Keratinocyte (primary cell): ENCODE measurements around the gene PIGZ. TPM values are rescaled to one million over a fixed set of nuclear protein-coding genes. Genes with fewer than 3 reads are reported as not detected.

Source experiments
- DNase-seq: peaks from one replicate; pipeline ENCODE4 v3.0.0-alpha.2; 2011; ENCODE audit warnings: low read depth, missing footprints, low spot score
- FAIRE-seq: peaks from 2 replicates; lab custom pipeline; 2011; peaks lifted over from hg19 to GRCh38; lab: Jason Lieb, UNC
- H2AFZ ChIP-seq: 2 replicates; pipeline ENCODE4 v1.6.0; 2012; ENCODE audit warnings: low read length, control low read depth, inconsistent platforms; ENCODE audit not compliant: control insufficient read depth
- H3K27ac ChIP-seq: 2 replicates; pipeline ENCODE4 v1.5.1; 2011; ENCODE audit warnings: low read length; ENCODE audit not compliant: control insufficient read depth, insufficient read depth
- H3K27me3 ChIP-seq: 3 replicates; pipeline ENCODE4 v1.6.0; 2011; ENCODE audit warnings: low read length; ENCODE audit not compliant: control insufficient read depth, insufficient read depth; ENCODE audit errors: extremely low read depth
- H3K36me3 ChIP-seq, 2 experiments: 2 replicates in 1 of 2; 3 replicates in 1 of 2; pipeline ENCODE4 v1.5.1; 2011; ENCODE audit warnings: low read length in 2 of 2, mild to moderate bottlenecking in 1 of 2; ENCODE audit not compliant: control insufficient read depth in 2 of 2, insufficient read depth in 2 of 2; ENCODE audit errors: extremely low read depth in 1 of 2
- H3K4me1 ChIP-seq: 3 replicates; pipeline ENCODE4 v1.5.1; 2011; ENCODE audit warnings: low read length; ENCODE audit not compliant: control insufficient read depth, insufficient read depth; ENCODE audit errors: extremely low read depth
- H3K4me2 ChIP-seq: 3 replicates; pipeline ENCODE4 v1.6.0; 2011; ENCODE audit warnings: low read depth, low read length; ENCODE audit not compliant: control insufficient read depth, insufficient read depth; ENCODE audit errors: extremely low read depth
- H3K4me3 ChIP-seq, 3 experiments: fragments of 200-600 bp in 1 of 3; sonication (generic) in 1 of 3; 2 replicates in 2 of 3; 3 replicates in 1 of 3; pipeline ENCODE4 v1.5.1; 2011 to 2016; ENCODE audit warnings: low read length in 3 of 3, mild to moderate bottlenecking in 3 of 3, control low read depth in 2 of 3, inconsistent platforms in 1 of 3, low read depth in 1 of 3, mixed read lengths in 1 of 3, mixed run types in 1 of 3, moderate library complexity in 1 of 3; ENCODE audit not compliant: control insufficient read depth in 2 of 3, insufficient read depth in 2 of 3; ENCODE audit errors: extremely low read depth in 1 of 3
- H3K79me2 ChIP-seq: 2 replicates; pipeline ENCODE4 v1.6.0; 2012; ENCODE audit warnings: low read length; ENCODE audit not compliant: control insufficient read depth, insufficient read depth
- H3K9ac ChIP-seq: 3 replicates; pipeline ENCODE4 v1.6.0; 2011; ENCODE audit warnings: low read length; ENCODE audit not compliant: control insufficient read depth, insufficient read depth; ENCODE audit errors: extremely low read depth
- H3K9me1 ChIP-seq: 3 replicates; pipeline ENCODE4 v1.6.0; 2011; ENCODE audit warnings: low read length; ENCODE audit not compliant: control insufficient read depth, insufficient read depth; ENCODE audit errors: extremely low read depth
- H3K9me3 ChIP-seq: 2 replicates; pipeline ENCODE4 v1.5.1; 2012; ENCODE audit warnings: low read depth, low read length; ENCODE audit not compliant: control insufficient read depth
- H4K20me1 ChIP-seq: 3 replicates; pipeline ENCODE4 v1.6.0; 2011; ENCODE audit warnings: low read length; ENCODE audit not compliant: control insufficient read depth, insufficient read depth; ENCODE audit errors: extremely low read depth
- EZH2 ChIP-seq: IDR thresholded peaks from one replicate; pipeline ENCODE4 v1.6.1; 2012; ENCODE audit warnings: inconsistent platforms, mild to moderate bottlenecking, low read length, moderate library complexity
- dilution Hi-C: fragments of 300-500 bp; cut with MboI; formaldehyde crosslinking; loops from one replicate; pipeline ENCODE4 v1.7.0; 2020; ENCODE audit warnings: low sequenced_read_pairs; ENCODE audit not compliant: extremely low pct_ligation_motif_present
- polyA plus RNA-seq, 5 experiments: library from polyadenylated mRNA; depleted of rRNA in 3 of 5; stranded (reverse) in 3 of 5; stranded (forward) in 1 of 5; unstranded in 1 of 5; fragments of >200 nt; gene quantifications; 1 replicate in 1 of 5; 2 replicates in 3 of 5; 3 replicates in 1 of 5; pipeline versions ENCODE4 v1.2.1 to v1.2.3, GENCODE V29; 2011 to 2012; ENCODE audit warnings: missing spikeins in 2 of 5, low read depth in 1 of 5, low replicate concordance in 1 of 5
- TF ChIP-seq, protein P1 (sequence below), 3 experiments: IDR thresholded peaks in 1 of 3; conservative IDR thresholded peaks in 1 of 3; optimal IDR thresholded peaks in 1 of 3; 2 replicates in 2 of 3; 3 replicates in 1 of 3; pipeline versions ENCODE3 to v1.5.1; 2011; ENCODE audit warnings: low read length in 3 of 3, mild to moderate bottlenecking in 3 of 3, moderate library complexity in 2 of 3, control low read depth in 1 of 3, inconsistent platforms in 1 of 3; ENCODE audit not compliant: insufficient read depth in 2 of 3; ENCODE audit errors: extremely low read depth in 1 of 3

The PIGZ gene
- polyA plus RNA-seq, 1 donor (not counting 4 experiments of a cell fraction or from before 2014, with no cell fraction given) = 1.4 TPM

- Histone ChIP-seq H3K9me1 (no peaks in the 10 kb centered on the region), H3K4me1 (peaks cover 4% of the 10 kb centered on the region), H3K27me3 (peaks cover 5% of the 10 kb centered on the region), H4K20me1 (no peaks in the 10 kb centered on the region), H3K27ac (no peak overlapping the region), H3K4me2 (no peak overlapping the region), H3K36me3 (no peaks in the 10 kb centered on the region), H3K79me2 (no peaks in the 10 kb centered on the region), H3K4me3 (no peak overlapping the region), H2AFZ (no peak overlapping the region), H3K9me3 (no peaks in the 10 kb centered on the region), H3K9ac (no peak overlapping the region)
- dilution Hi-C loops = no loop called here
- no peak for DNase-seq
- TF ChIP-seq EZH2 = no peak
- TF ChIP-seq, protein P1, sequence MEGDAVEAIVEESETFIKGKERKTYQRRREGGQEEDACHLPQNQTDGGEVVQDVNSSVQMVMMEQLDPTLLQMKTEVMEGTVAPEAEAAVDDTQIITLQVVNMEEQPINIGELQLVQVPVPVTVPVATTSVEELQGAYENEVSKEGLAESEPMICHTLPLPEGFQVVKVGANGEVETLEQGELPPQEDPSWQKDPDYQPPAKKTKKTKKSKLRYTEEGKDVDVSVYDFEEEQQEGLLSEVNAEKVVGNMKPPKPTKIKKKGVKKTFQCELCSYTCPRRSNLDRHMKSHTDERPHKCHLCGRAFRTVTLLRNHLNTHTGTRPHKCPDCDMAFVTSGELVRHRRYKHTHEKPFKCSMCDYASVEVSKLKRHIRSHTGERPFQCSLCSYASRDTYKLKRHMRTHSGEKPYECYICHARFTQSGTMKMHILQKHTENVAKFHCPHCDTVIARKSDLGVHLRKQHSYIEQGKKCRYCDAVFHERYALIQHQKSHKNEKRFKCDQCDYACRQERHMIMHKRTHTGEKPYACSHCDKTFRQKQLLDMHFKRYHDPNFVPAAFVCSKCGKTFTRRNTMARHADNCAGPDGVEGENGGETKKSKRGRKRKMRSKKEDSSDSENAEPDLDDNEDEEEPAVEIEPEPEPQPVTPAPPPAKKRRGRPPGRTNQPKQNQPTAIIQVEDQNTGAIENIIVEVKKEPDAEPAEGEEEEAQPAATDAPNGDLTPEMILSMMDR (optimal IDR thresholded peaks at IDR 0.05 in 1 of 3, IDR thresholded peaks at IDR 0.05 in 1 of 3, conservative IDR thresholded peaks at IDR 0.05 in 1 of 3; ENCODE audit: extremely low read depth in 1 of 3, insufficient read depth in 2 of 3, low read length in 3 of 3) = no peak
- no peak for FAIRE-seq
Observed at GRCh38 chr3:196981657-196982056, 13.0 kb upstream of the PIGZ start.

DNA sequence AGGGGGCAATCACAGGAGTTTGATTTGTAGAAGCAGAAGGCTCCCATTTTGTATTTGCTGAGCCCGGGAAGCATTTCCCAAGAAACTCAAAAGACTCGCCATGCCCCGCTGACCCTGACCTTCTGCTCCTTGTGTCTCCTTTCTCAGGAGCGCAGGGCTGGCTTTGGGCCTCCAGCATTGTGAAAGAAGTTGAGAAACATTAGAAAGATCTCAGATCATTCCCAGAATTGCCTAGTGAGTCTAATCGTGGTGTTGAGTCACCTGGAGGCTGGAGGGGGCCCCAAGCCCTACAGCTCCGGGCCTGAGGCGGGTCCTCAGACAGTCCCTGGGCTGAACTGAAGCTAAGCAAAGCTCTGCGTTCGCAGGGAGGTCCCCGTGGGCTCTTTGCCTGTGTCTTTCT, 10.9 kb upstream of the PIGZ start:
- H2AFZ ChIP-seq = no peak overlapping the region
- H3K79me2 ChIP-seq = no peaks in the 10 kb centered on the region
- no peak for DNase-seq
- no peak overlapping the region for H3K27ac ChIP-seq
- H3K4me3 ChIP-seq = no peak overlapping the region
- no peak overlapping the region for H3K9ac ChIP-seq
- no peak for TF ChIP-seq EZH2
- TF ChIP-seq, protein P1 (optimal IDR thresholded peaks at IDR 0.05 in 1 of 3, IDR thresholded peaks at IDR 0.05 in 1 of 3, conservative IDR thresholded peaks at IDR 0.05 in 1 of 3; ENCODE audit: extremely low read depth in 1 of 3, insufficient read depth in 2 of 3, low read length in 3 of 3) = no peak
- no peak for FAIRE-seq
- no peaks in the 10 kb centered on the region for H3K36me3 ChIP-seq
- H3K9me3 ChIP-seq = no peaks in the 10 kb centered on the region
- no peaks in the 10 kb centered on the region for H4K20me1 ChIP-seq
- no peaks in the 10 kb centered on the region for H3K9me1 ChIP-seq
- H3K4me1 ChIP-seq = peaks cover 4% of the 10 kb centered on the region
- no peak overlapping the region for H3K4me2 ChIP-seq
- dilution Hi-C loops = no loop called here
- H3K27me3 ChIP-seq = no peaks in the 10 kb centered on the region
